Activated T-cell treated with anti-CD3 and anti-CD28 coated beads, Interleukin-2, amount 50 U/mL, for 72 hours (primary cell): ENCODE measurements around the gene RAB22A. TPM values are rescaled to one million over a fixed set of nuclear protein-coding genes. Genes with fewer than 3 reads are reported as not detected.
"Not testable (repeated sequence)": the region's sequence is repeated elsewhere in the genome, so short reads cannot be mapped to it uniquely, and the experiment has no call there.

Experiments used
- ATAC-seq, 2 donors: fragments of 150-1000 bp; cut with Tn5 transposase; replicated peaks in 1 of 2; 2 replicates each; pipeline ENCODE4 v1.10.0; 2021; ENCODE audit warnings: moderate library complexity in 2 of 2, mild to moderate bottlenecking in 1 of 2
- DNase-seq, 2 donors: peaks; one replicate each; pipeline ENCODE4 v3.0.0; 2021 to 2022; ENCODE audit warnings: mixed read lengths in 1 of 2
- H3K27ac Mint-ChIP-seq: one replicate; pipeline ENCODE4 v1.8.0; 2022; ENCODE audit warnings: mild to moderate bottlenecking, moderate library complexity, mixed read lengths
- H3K27me3 Mint-ChIP-seq: one replicate; pipeline ENCODE4 v1.8.0; 2022; ENCODE audit warnings: low read depth, mixed read lengths
- H3K36me3 Mint-ChIP-seq, 2 donors: one replicate each; pipeline ENCODE4 v1.8.0; 2022; ENCODE audit warnings: mixed read lengths in 2 of 2, mild to moderate bottlenecking in 1 of 2; ENCODE audit not compliant: insufficient read depth in 2 of 2
- H3K4me1 Mint-ChIP-seq: one replicate; pipeline ENCODE4 v1.8.0; 2022; ENCODE audit warnings: low read depth, mixed read lengths
- H3K4me3 Mint-ChIP-seq, 2 donors: one replicate each; pipeline ENCODE4 v1.8.0; 2022; ENCODE audit warnings: mild to moderate bottlenecking in 2 of 2, mixed read lengths in 2 of 2, moderate library complexity in 2 of 2
- H3K9me3 Mint-ChIP-seq, 2 donors: one replicate each; pipeline ENCODE4 v1.8.0; 2022; ENCODE audit warnings: mixed read lengths in 2 of 2
- total RNA-seq, 2 donors: library from RNA; stranded (reverse); gene quantifications; one replicate each; pipeline ENCODE4 v1.2.3, GENCODE V29; 2022

RAB22A gene
- total RNA-seq, 2 donors from 2014 or later = 12.3 to 13.2 TPM

DNA sequence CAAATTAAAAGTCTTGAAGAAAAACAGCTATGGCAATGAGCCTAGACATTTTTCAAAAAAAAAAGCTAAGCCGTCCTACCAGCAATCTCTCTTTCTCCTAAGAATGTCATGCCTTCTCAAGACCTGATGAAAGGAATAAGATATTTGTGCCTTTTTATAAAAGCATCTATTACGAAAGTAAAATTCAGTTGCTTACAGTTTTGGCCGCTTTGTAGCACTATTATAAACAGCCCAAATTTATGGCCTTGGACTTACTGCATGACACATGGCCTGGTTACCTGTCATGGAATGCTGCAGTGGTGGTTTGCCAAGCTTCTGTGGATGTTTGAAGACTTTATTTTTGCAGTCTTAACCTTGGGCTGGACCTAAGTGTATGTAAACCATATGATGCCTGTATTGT lies 57.4 kb downstream of the RAB22A start:
- H3K9me3 Mint-ChIP-seq = no peaks in the 10 kb centered on the region
- H3K27me3 Mint-ChIP-seq = no peaks in the 10 kb centered on the region
- H3K4me1 Mint-ChIP-seq = no peaks in the 10 kb centered on the region
- no peak overlapping the region for H3K4me3 Mint-ChIP-seq
- H3K36me3 Mint-ChIP-seq = peaks cover 0 to 5% of the 10 kb centered on the region in 2 donors
- ATAC-seq (no peak), DNase-seq (no peak)
- no peak overlapping the region for H3K27ac Mint-ChIP-seq

DNA sequence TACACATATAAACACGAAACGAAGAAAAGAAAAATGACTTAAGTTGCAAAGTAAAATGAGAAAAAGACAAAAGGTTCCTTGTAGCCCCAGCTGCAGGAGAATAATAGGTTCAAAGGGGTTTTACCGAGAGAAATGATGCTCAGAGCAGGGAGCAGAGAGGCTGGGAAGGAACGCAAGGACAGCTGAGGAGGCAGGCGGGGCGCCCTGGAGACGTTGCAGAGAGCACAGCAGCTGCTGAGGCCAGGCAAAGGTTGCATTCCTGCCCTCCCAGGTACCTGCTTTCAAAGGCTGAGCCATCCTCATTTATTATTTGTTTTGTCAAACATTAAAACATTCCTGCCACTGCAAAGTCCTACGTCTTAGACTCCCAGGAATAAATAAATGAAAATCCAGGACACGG lies 63.3 kb downstream of the RAB22A start:
- Mint-ChIP-seq H3K9me3 (no peaks in the 10 kb centered on the region), H3K27me3 (peaks cover 16% of the 10 kb centered on the region), H3K36me3 (no peaks in the 10 kb centered on the region), H3K27ac (no peak overlapping the region), H3K4me1 (no peaks in the 10 kb centered on the region), H3K4me3 (no peak overlapping the region)
- DNase-seq (no peak), ATAC-seq (no peak)

GRCh38 chr20:58373296-58373695 lies 63.8 kb downstream of the RAB22A start:
- not testable (repeated sequence) for DNase-seq, H3K36me3 Mint-ChIP-seq, H3K4me3 Mint-ChIP-seq, ATAC-seq, H3K27ac Mint-ChIP-seq, H3K9me3 Mint-ChIP-seq, H3K4me1 Mint-ChIP-seq
- H3K27me3 Mint-ChIP-seq = peaks cover 21% of the 10 kb centered on the region

DNA sequence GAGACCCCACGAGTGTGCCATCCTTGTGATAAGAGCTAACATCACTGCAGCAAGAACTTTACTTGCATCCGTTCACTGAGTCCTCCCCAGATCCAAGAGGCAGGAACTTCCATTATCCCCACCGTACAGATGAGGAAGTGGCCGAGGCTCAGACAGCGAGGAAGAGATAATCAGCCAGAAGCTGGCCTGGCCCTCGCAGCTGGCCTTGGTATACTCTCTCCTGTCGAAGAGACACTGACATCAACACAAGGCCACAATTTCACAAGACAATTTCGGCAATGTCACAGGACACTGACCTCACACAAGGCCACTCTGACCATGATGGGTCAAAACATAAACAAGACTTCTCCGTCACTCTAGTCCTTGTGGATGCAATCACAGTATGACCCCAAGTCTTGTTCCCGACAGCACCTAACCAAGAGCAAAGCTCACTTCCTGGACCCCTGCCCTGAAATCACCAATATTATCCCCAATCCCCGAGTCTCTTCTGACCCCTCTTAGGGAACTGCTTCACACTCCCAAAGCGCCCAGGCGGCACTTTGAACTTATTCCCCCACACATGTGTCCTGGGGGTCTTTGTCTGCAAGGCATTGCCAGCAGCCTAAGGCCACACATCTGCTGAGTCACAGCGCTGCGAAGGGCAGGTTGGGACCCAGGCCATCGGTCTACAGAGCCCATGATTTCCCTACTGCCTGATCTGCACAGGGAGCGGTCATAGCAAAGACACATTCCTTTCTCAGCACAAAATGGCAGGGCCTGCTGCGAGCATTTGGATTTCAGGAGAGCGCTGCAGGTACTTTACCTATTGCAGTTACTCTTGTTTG lies 64.7 kb downstream of the RAB22A start:
- Mint-ChIP-seq H3K27me3 (peaks cover 26% of the 10 kb centered on the region), H3K36me3 (no peaks in the 10 kb centered on the region), H3K27ac (no peak overlapping the region), H3K4me1 (no peaks in the 10 kb centered on the region), H3K9me3 (no peaks in the 10 kb centered on the region), H3K4me3 (no peak overlapping the region)
- DNase-seq = no peak
- no peak for ATAC-seq

- DNase-seq (no peak), ATAC-seq (no peak)
- Mint-ChIP-seq H3K27ac (no peak overlapping the region), H3K36me3 (no peaks in the 10 kb centered on the region), H3K27me3 (peaks cover 34% of the 10 kb centered on the region), H3K9me3 (no peaks in the 10 kb centered on the region), H3K4me3 (no peak overlapping the region), H3K4me1 (no peaks in the 10 kb centered on the region)
Measured at GRCh38 chr20:58374906-58375758, 65.6 kb downstream of the RAB22A start.

DNA sequence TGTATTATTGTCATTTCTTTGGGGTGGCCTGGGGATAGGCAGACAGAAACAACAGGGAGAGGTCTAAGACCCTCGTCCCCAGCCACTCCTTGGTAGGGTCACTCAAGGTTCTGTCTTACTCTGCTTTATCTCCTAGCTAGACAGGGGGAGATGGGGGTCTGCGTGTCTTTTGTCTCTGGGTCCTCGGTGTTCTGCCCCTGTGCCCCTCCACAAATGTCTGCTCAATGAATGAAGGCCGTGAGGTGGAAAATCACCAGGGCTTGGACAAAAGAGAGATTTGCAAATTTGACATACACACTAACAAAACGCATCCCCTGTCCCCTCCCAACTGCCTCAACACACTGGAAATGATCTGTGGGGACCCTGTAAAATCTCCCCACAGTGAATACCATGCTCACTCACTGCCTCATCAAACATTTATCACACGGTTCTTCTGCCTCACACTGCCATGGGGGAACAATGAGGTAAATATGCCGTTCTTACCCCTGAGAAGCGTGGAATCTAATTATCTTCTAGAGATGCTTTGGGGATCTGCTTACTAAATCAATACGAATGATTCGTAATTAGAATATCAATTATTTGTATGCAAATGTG lies 66.3 kb downstream of the RAB22A start:
- DNase-seq = no peak
- ATAC-seq = no peak
- Mint-ChIP-seq H3K4me1 (no peaks in the 10 kb centered on the region), H3K9me3 (peaks cover 0 to 3% of the 10 kb centered on the region in 2 donors), H3K36me3 (peaks cover under 1 to 2% of the 10 kb centered on the region in 2 donors), H3K27me3 (peaks cover 38% of the 10 kb centered on the region), H3K27ac (no peak overlapping the region), H3K4me3 (no peak overlapping the region)

DNA sequence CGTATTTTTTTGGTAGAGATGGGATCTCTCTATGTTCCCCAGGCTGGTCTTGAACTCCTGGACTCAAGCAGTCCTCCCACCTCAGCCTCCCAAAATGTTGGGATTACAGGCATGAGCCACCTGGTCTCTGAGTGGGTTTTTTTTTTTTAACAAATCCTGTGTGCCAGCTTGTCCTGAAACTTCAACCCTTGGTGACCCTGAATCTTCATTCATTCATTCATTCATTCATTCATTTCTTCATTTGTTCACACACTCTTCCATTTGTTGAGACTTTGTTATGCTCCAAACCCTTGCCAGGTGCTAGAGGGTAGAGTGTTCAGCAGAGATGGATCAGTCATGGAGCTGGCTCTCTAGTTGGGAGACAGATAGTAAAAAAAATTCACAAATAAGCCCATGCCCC lies 67.5 kb downstream of the RAB22A start:
- Mint-ChIP-seq H3K4me1 (no peaks in the 10 kb centered on the region), H3K27ac (no peak overlapping the region), H3K27me3 (peaks cover 41% of the 10 kb centered on the region), H3K4me3 (no peak overlapping the region), H3K9me3 (peaks cover 5 to 6% of the 10 kb centered on the region in 2 donors), H3K36me3 (peaks cover 10 to 11% of the 10 kb centered on the region in 2 donors)
- DNase-seq = no peak
- no peak for ATAC-seq

DNA sequence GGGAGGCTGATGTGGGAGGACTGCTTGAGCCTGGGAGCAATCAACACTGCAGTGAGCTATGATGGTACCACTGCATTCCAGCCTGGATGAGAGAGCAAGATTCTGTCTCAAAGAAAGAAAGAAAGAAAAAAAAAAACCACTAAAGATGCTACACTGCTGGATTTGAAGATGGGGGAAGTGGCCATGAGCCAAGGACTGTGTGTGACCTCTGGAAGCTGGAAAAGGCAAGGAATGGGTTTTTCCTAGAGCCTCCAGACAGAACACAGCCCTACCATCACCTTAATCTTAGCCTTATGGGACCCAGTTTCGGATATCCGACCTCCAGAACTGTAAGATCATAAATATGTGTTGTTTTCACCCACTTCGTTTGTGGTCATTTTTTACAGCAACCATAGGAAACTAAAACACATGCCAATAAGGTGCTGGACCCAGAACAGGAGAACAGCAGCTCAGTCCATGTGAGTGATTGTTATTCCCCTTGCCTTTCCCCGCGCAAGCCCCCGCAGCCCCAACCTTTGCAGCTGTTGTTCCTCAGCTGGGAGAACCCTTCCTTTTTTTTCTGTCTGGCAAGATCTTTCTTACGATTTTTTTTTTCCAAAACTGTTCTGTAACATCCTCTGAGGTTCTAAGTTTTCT lies 68.4 kb downstream of the RAB22A start:
- Mint-ChIP-seq H3K4me3 (no peak overlapping the region), H3K36me3 (peaks cover 11 to 14% of the 10 kb centered on the region in 2 donors), H3K27ac (no peak overlapping the region), H3K9me3 (peaks cover 5 to 7% of the 10 kb centered on the region in 2 donors), H3K27me3 (peaks cover 41% of the 10 kb centered on the region), H3K4me1 (no peaks in the 10 kb centered on the region)
- ATAC-seq (no peak), DNase-seq (no peak)

DNA sequence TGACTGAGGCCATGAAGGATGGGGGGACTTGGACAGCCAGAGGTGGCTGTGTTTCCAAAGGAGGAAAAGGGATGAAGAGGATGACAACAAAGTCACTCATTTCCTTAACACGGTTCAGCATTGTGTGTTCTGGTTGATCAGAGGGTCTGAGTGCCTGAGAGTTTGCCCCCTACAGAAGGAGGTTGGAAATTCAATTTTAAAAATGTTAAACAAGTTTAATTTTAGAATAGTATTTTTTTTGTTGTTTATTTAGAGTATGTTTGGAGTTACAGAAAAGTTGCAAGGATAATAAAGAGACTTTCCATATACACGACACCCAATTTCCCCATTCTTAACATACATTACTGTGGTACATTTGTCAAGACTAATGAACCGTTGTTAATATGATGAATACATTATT lies 69.2 kb downstream of the RAB22A start:
- Mint-ChIP-seq H3K27me3 (peaks cover 41% of the 10 kb centered on the region), H3K4me3 (no peak overlapping the region), H3K27ac (no peak overlapping the region), H3K36me3 (peaks cover 11 to 15% of the 10 kb centered on the region in 2 donors), H3K4me1 (no peaks in the 10 kb centered on the region), H3K9me3 (peaks cover 5 to 7% of the 10 kb centered on the region in 2 donors)
- DNase-seq (no peak), ATAC-seq (no peak)

GRCh38 chr20:58381627-58382026 lies 72.1 kb downstream of the RAB22A start:
- H3K4me3 Mint-ChIP-seq = no peak overlapping the region
- H3K36me3 Mint-ChIP-seq = peaks cover 11 to 15% of the 10 kb centered on the region in 2 donors
- no peak for DNase-seq
- no peak for ATAC-seq
- H3K27ac Mint-ChIP-seq = no peak overlapping the region
- peaks cover 35% of the 10 kb centered on the region for H3K27me3 Mint-ChIP-seq
- no peaks in the 10 kb centered on the region for H3K4me1 Mint-ChIP-seq
- H3K9me3 Mint-ChIP-seq = peaks cover 5 to 7% of the 10 kb centered on the region in 2 donors

DNA sequence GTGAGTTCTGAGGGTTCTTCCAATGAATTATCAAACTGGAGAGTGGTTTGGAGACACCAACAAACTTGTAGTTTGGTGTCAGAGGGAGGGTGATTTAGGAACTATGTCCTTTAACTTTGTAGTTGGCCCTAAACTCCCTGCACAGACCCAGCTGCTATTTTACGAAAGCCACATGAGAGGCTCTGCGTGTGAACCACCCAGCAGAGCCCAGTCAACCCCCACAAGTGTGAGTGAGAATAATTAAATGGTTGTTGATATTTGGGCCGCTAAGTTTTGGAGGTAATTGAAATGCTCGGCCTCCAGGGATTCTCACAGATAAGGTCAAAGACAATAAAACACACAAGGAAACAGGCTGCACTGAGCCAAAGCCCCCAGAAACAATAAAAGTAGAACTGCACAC lies 72.6 kb downstream of the RAB22A start:
- peaks cover 13 to 15% of the 10 kb centered on the region in 2 donors for H3K36me3 Mint-ChIP-seq
- ATAC-seq (no peak), DNase-seq (no peak)
- H3K27ac Mint-ChIP-seq = no peak overlapping the region
- no peak overlapping the region for H3K4me3 Mint-ChIP-seq
- H3K4me1 Mint-ChIP-seq = no peaks in the 10 kb centered on the region
- H3K27me3 Mint-ChIP-seq = peaks cover 32% of the 10 kb centered on the region
- peaks cover 5 to 7% of the 10 kb centered on the region in 2 donors for H3K9me3 Mint-ChIP-seq

- H3K9me3 Mint-ChIP-seq = peaks cover 5 to 7% of the 10 kb centered on the region in 2 donors
- DNase-seq (no peak), ATAC-seq (no peak)
- peaks cover 10% of the 10 kb centered on the region for H3K27me3 Mint-ChIP-seq
- peaks cover 16 to 17% of the 10 kb centered on the region in 2 donors for H3K36me3 Mint-ChIP-seq
- H3K4me1 Mint-ChIP-seq = peaks cover 6% of the 10 kb centered on the region
- H3K27ac Mint-ChIP-seq = no peak overlapping the region
- H3K4me3 Mint-ChIP-seq = no peak overlapping the region
Measured at GRCh38 chr20:58384821-58385220, 75.3 kb downstream of the RAB22A start.
